ENCODE measurements around the gene PADI3. TPM values are rescaled to one million over a fixed set of nuclear protein-coding genes. Genes with fewer than 3 reads are reported as not detected.
A peak's percentile ranks its signal among the peaks of the same experiment; 100 is the strongest.

PADI3 gene
- total and polyA plus RNA-seq, 9 of the 15 experiments (the other 6 are each of a cell fraction or from before 2014, with no cell fraction given) = not detected

GRCh38 chr1:17316704-17317103 lies 67.8 kb downstream of the PADI3 start (continued):
- no peak for TF ChIP-seq GTF2F1 (IDR thresholded peaks at IDR 0.05; ENCODE audit: low read depth, low read length)

DNA sequence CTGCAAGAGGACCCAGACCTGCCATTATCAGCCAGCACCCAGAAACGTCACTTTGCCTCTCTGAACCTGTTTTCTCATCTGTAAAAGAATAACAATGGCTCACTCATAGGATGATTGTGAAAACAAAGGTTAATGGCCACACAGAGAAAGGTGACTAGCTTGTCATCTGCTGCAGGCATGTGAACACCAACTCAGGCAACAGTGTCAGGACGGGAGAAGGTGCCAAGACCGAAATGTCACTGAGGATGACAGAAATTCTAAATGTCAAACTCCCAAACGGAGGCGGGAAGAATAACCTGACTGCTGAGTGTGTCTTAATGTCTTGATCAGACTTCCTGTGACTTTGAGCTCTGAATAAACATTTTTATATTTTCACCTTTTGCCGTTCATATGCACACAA lies 69.4 kb downstream of the PADI3 start:
- FAIRE-seq (peak; percentile 23), ATAC-seq (no peak), DNase-seq (ENCODE audit: extremely low read depth in 1 of 4, low spot score in 3 of 4) (no peak)
- WGBS (ENCODE audit: insufficient coverage, low coverage, missing lambda C conversion rate) = 0% methylated on average over 6 of the region's 6 CpGs
- Histone ChIP-seq H4K20me1 (replicated peaks; ENCODE audit: control insufficient read depth, insufficient read depth, low read length) (peaks cover 11% of the 10 kb centered on the region; the same call in 1 of the 2 replicates), H3K4me3 (no peak overlapping the region), H3K36me3 (ENCODE audit: control insufficient read depth, insufficient read depth, low read length) (no peaks in the 10 kb centered on the region), H3K27me3 (ENCODE audit: control insufficient read depth in 2 of 2, insufficient read depth in 2 of 2, low read length in 2 of 2) (peaks cover 27 to 60% of the 10 kb centered on the region in 2 experiments; a peak in 4 of 5 replicates), H3K4me2 (ENCODE audit: insufficient read depth, low read length) (no peak overlapping the region), H2AFZ (ENCODE audit: low read depth, low read length) (no peak overlapping the region), H3K79me2 (ENCODE audit: control insufficient read depth, insufficient read depth, low read length) (no peaks in the 10 kb centered on the region), H3K9me3 (replicated peaks; ENCODE audit: control insufficient read depth, insufficient read depth, low read depth, low read length) (no peaks in the 10 kb centered on the region; the same call in 1 of the 2 replicates), H3K9me1 (ENCODE audit: control insufficient read depth, insufficient read depth, low read length) (no peaks in the 10 kb centered on the region), H3K27ac (ENCODE audit: extremely low read depth, low read depth, low read length) (no peak overlapping the region), H3K9ac (ENCODE audit: insufficient read depth in 1 of 2, low read depth in 2 of 2, low read length in 2 of 2) (no peak overlapping the region), H3K4me1 (replicated peaks in 1 of 2; ENCODE audit: control insufficient read depth in 2 of 2, insufficient read depth in 2 of 2, low read length in 2 of 2) (no peaks in the 10 kb centered on the region)
- intact Hi-C loops (cut with micrococcal nuclease) (no loop called here), in situ Hi-C loops (cut with MboI) (no loop called here)
- POLR2A ChIA-PET = no interaction called here
- CTCF ChIA-PET (ENCODE audit: low intra/inter-chr PET ratio) = no interaction called here
- TF ChIP-seq, protein P1, sequence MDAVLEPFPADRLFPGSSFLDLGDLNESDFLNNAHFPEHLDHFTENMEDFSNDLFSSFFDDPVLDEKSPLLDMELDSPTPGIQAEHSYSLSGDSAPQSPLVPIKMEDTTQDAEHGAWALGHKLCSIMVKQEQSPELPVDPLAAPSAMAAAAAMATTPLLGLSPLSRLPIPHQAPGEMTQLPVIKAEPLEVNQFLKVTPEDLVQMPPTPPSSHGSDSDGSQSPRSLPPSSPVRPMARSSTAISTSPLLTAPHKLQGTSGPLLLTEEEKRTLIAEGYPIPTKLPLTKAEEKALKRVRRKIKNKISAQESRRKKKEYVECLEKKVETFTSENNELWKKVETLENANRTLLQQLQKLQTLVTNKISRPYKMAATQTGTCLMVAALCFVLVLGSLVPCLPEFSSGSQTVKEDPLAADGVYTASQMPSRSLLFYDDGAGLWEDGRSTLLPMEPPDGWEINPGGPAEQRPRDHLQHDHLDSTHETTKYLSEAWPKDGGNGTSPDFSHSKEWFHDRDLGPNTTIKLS (IDR thresholded peaks at IDR 0.05; ENCODE audit: borderline replicate concordance, low read depth) = no peak
- no peak for TF ChIP-seq HDAC8 (tag; IDR thresholded peaks at IDR 0.05)
- TF ChIP-seq SREBF2 (CRISPR knock-in tag; IDR thresholded peaks at IDR 0.05) = no peak
- no peak for TF ChIP-seq TAF7 (tag; IDR thresholded peaks at IDR 0.05)
- peak; percentile 69; the same call in 1 of the 2 replicates for TF ChIP-seq EZH2 (IDR thresholded peaks at IDR 0.05; ENCODE audit: borderline replicate concordance, low read depth, low read length)
- TF ChIP-seq L3MBTL2 (IDR thresholded peaks at IDR 0.05) = no peak
- TF ChIP-seq SRSF1 (IDR thresholded peaks at IDR 0.05; ENCODE audit: low read depth, low read length) = no peak
- no TSS peak for BruUV-seq (replicated peaks)
